Spleen (tissue), 7 donors: ENCODE results near the gene RRBP1.

Experiments used
- POLR2A ChIP-seq, 3 donors: fragments of 450-650 bp; IDR thresholded peaks; one replicate each; pipeline ENCODE4 v1.5.1; 2017; ENCODE audit warnings: antibody characterized with exemption in 3 of 3, mild to moderate bottlenecking in 1 of 3
- TF ChIP-seq, protein P1 (sequence below), 11 experiments: fragments of 200-600 bp in 7 of 11; fragments of 450-650 bp in 4 of 11; sonication (generic) in 4 of 11; IDR thresholded peaks in 8 of 11; conservative IDR thresholded peaks in 3 of 11; 1 replicate in 7 of 11; 2 replicates in 4 of 11; pipeline versions ENCODE4 v1.4.0 to v1.8.0; 2016 to 2021; ENCODE audit warnings: antibody characterized with exemption in 11 of 11, inconsistent platforms in 4 of 11, mild to moderate bottlenecking in 1 of 11
- donor health status: DM: no; HTN: no; CAD: no; lungs with moderate emphysema.
- donor health status: DM: no; HTN: no; CAD: no.
- donor health status: DM: no; HTN: no; CAD: no.

DNA sequence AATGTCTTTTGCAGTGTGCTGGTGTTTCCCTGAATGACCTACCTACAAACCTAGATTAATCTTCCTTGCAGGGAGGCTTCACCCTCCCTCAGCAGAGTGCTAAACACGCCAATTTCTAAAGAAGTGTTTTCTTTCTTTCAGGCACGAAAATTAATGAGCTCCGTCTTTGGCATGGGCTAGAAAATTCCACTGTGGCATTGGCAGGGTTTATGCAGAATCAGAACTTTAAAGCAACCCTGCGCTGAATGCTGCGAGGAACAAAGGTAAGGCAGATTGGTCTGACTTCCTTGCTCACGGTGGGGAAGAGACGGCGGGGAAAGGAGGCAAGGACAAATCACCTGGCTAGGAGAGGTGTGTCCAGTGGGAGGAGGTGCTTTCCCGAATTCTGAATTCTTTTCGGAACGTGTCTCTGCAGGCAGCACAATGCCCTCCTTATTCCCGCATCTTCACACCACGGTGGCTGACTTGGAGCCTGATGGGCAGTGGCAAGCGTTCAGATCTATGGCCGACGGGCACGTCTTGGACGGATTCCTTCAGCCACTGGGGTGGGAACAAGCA, 11.5 kb upstream of the RRBP1 start:
- TF ChIP-seq POLR2A (IDR thresholded peaks at IDR 0.05) = no peak
- TF ChIP-seq, protein P1, sequence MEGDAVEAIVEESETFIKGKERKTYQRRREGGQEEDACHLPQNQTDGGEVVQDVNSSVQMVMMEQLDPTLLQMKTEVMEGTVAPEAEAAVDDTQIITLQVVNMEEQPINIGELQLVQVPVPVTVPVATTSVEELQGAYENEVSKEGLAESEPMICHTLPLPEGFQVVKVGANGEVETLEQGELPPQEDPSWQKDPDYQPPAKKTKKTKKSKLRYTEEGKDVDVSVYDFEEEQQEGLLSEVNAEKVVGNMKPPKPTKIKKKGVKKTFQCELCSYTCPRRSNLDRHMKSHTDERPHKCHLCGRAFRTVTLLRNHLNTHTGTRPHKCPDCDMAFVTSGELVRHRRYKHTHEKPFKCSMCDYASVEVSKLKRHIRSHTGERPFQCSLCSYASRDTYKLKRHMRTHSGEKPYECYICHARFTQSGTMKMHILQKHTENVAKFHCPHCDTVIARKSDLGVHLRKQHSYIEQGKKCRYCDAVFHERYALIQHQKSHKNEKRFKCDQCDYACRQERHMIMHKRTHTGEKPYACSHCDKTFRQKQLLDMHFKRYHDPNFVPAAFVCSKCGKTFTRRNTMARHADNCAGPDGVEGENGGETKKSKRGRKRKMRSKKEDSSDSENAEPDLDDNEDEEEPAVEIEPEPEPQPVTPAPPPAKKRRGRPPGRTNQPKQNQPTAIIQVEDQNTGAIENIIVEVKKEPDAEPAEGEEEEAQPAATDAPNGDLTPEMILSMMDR (IDR thresholded peaks at IDR 0.05 in 8 of 11, conservative IDR thresholded peaks at IDR 0.05 in 3 of 11) = no peak
